KOPT-K1 (cell line): ENCODE results near the gene RBBP6.
"Not testable (repeated sequence)": the region's sequence is repeated elsewhere in the genome, so short reads cannot be mapped to it uniquely, and the experiment has no call there.

Source experiments
- H3K27ac ChIP-seq: fragments of 200-600 bp; sonication (generic); 2 replicates; pipeline ENCODE4 v1.5.1; 2016; ENCODE audit warnings: antibody characterized with exemption, mild to moderate bottlenecking, low read depth, low read length; ENCODE audit not compliant: poor library complexity, severe bottlenecking
- H3K36me3 ChIP-seq: fragments of 200-600 bp; sonication (generic); 2 replicates; pipeline ENCODE4 v1.5.1; 2017; ENCODE audit warnings: antibody characterized with exemption, mild to moderate bottlenecking, low read length, moderate library complexity; ENCODE audit not compliant: insufficient read depth
- H3K9me3 ChIP-seq: fragments of 200-600 bp; sonication (generic); 2 replicates; pipeline ENCODE4 v1.5.1; 2017; ENCODE audit warnings: antibody characterized with exemption, low read length, mild to moderate bottlenecking; ENCODE audit not compliant: insufficient read depth, poor library complexity, severe bottlenecking

RBBP6 gene, protein sequence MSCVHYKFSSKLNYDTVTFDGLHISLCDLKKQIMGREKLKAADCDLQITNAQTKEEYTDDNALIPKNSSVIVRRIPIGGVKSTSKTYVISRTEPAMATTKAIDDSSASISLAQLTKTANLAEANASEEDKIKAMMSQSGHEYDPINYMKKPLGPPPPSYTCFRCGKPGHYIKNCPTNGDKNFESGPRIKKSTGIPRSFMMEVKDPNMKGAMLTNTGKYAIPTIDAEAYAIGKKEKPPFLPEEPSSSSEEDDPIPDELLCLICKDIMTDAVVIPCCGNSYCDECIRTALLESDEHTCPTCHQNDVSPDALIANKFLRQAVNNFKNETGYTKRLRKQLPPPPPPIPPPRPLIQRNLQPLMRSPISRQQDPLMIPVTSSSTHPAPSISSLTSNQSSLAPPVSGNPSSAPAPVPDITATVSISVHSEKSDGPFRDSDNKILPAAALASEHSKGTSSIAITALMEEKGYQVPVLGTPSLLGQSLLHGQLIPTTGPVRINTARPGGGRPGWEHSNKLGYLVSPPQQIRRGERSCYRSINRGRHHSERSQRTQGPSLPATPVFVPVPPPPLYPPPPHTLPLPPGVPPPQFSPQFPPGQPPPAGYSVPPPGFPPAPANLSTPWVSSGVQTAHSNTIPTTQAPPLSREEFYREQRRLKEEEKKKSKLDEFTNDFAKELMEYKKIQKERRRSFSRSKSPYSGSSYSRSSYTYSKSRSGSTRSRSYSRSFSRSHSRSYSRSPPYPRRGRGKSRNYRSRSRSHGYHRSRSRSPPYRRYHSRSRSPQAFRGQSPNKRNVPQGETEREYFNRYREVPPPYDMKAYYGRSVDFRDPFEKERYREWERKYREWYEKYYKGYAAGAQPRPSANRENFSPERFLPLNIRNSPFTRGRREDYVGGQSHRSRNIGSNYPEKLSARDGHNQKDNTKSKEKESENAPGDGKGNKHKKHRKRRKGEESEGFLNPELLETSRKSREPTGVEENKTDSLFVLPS (N-terminal part only)

DNA sequence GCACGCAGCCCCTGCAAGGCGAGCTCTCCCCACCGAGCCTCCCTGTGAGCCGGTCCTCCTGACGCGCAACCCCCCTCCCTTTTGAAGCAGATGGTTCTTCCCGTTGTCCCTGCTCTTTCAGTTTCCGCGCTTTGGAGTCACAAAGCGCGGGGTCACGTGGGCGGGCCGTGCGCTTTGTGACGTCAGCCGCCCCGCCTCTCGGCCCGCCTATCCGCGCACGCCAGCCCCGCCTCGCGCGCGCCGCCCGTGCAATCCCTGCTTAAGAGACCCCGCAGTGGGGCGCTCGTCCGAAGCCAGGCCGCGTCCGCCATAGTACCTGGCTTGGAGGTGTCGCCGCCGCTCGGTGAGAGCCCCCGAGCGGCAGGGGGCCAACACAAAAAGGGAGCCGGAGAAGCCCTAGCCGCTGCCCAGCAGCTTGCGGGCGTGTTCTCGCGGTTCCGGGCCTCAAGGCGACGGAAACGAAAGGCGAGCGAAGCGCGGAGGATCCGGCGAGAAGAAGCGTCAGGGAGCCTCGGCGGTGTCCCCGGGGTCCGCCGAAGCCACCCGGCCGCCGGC lies at the start of gene RBBP6:
RBBP6 (plus strand) TSS at position 272 of the 555 bp plus-strand sequence. CDS start 1,061 bp downstream, outside the sequence.
- Histone ChIP-seq H3K27ac (peak within 1 kb of the TSS; percentile 95), H3K36me3 (peaks cover 19% of the 10 kb centered on the region), H3K9me3 (no peaks in the 10 kb centered on the region)

GRCh38 chr16:24490866-24491265 lies 48.5 kb upstream of the RBBP6 start:
- no peak overlapping the region for H3K27ac ChIP-seq
- no peaks in the 10 kb centered on the region for H3K36me3 ChIP-seq
- no peaks in the 10 kb centered on the region for H3K9me3 ChIP-seq

- H3K27ac ChIP-seq: no peak overlapping the region
- H3K36me3 ChIP-seq: no peaks in the 10 kb centered on the region
These were observed 47.6 kb upstream of the RBBP6 start for GRCh38 chr16:24491731-24492130.

DNA sequence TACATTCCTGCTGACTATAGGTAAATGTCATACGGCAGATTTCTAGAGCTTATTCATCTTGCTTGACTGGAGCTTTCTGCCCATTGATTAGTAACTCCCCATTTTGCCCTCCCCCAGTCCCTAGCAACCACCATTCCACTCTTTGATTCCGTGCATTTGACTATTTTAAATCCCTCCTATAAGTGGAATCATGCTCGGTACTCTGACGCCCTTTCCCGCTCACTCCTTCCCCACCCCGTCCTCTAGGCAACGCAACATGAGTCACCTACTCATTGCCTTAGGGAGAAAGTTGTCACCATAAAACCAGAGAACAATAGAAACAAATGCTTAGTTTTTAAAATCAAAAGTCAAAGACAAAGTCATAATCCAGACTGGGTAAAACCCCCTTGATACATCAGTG lies 45.5 kb upstream of the RBBP6 start:
- Histone ChIP-seq H3K27ac (no peak overlapping the region), H3K9me3 (no peaks in the 10 kb centered on the region), H3K36me3 (no peaks in the 10 kb centered on the region)

More at GRCh38 chr16:24491731-24492130, 47.6 kb upstream of the RBBP6 start:
- no peaks in the 10 kb centered on the region for H3K9me3 ChIP-seq

- H3K27ac ChIP-seq, H3K9me3 ChIP-seq, H3K36me3 ChIP-seq: not testable (repeated sequence)
These were observed 44.2 kb upstream of the RBBP6 start for GRCh38 chr16:24495207-24495606.

- no peaks in the 10 kb centered on the region for H3K9me3 ChIP-seq
- no peak overlapping the region for H3K27ac ChIP-seq
- no peaks in the 10 kb centered on the region for H3K36me3 ChIP-seq
These were observed 41.9 kb upstream of the RBBP6 start for GRCh38 chr16:24497440-24497839.

- Histone ChIP-seq H3K27ac (no peak overlapping the region), H3K9me3 (no peaks in the 10 kb centered on the region), H3K36me3 (no peaks in the 10 kb centered on the region)
These were observed 40.1 kb upstream of the RBBP6 start for GRCh38 chr16:24499193-24499814.

GRCh38 chr16:24504472-24505345 lies 34.7 kb upstream of the RBBP6 start:
- Histone ChIP-seq H3K9me3 (no peaks in the 10 kb centered on the region), H3K27ac (no peak overlapping the region), H3K36me3 (no peaks in the 10 kb centered on the region)

- Histone ChIP-seq H3K9me3 (no peaks in the 10 kb centered on the region), H3K27ac (no peak overlapping the region), H3K36me3 (no peaks in the 10 kb centered on the region)
These were observed 33.4 kb upstream of the RBBP6 start for GRCh38 chr16:24505959-24506358.

- H3K9me3 ChIP-seq: no peaks in the 10 kb centered on the region
- no peaks in the 10 kb centered on the region for H3K36me3 ChIP-seq
- no peak overlapping the region for H3K27ac ChIP-seq
These were observed 31.3 kb upstream of the RBBP6 start for GRCh38 chr16:24507959-24508480.

DNA sequence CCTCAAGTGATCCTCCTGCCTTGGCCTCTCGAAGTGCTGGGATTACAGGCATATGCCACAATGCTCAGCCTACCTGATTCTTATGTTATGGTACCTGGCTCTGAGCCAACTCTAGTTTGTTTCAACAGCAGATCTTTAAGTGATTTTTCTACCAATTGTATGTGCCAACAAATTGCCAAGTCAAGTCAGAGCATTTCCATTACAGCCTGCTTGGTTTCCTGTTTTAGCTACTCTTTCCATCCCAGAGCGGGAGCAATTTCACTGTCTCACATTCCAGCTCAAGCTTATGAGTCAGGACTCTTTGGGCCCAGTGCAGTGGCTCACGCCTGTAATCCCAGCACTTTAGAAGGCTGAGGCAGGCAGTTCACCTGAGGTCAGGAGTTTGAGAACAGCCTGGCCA lies 30.8 kb upstream of the RBBP6 start:
- Histone ChIP-seq H3K27ac (no peak overlapping the region), H3K9me3 (no peaks in the 10 kb centered on the region), H3K36me3 (no peaks in the 10 kb centered on the region)

DNA sequence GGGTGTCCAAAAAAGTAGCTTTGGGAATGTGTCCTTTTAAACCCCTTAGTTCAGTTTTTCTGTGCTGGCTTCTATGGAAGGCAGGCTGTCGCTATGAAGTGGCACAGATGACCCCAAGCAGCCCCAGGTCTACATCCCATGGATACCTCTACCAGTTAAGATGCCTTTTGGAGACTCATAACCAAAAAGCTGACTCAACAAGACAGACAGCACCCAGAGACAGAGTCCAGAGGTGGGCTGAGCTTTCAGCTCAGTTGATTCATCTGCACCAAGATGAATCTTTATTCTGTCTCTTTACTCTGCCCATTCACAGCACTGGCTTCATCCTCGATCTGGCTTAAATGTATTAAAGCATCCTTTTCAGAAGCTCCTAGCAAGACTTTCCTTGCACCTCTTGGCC lies 29.8 kb upstream of the RBBP6 start:
- no peaks in the 10 kb centered on the region for H3K36me3 ChIP-seq
- no peak overlapping the region for H3K27ac ChIP-seq
- no peaks in the 10 kb centered on the region for H3K9me3 ChIP-seq

DNA sequence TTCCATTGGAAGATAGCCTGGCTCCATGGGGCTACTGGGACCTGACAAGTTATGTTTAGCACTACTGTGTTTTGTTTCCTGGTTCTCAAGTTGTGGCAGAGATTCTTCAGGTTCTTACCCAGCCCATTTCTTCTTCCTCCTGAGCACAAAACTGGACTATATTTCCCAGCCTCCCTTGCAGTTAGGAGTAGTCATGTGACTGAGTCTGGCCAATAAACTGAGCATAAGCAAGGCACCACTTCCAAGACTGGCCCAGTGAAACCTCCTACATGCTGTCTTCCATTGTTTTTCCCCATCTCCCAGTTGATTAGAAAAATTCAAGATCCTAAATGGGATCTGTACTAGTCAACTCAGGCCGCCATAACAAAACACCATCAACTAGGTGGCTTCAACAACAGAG lies 28.2 kb upstream of the RBBP6 start:
- H3K27ac ChIP-seq: no peak overlapping the region
- no peaks in the 10 kb centered on the region for H3K9me3 ChIP-seq
- no peaks in the 10 kb centered on the region for H3K36me3 ChIP-seq

DNA sequence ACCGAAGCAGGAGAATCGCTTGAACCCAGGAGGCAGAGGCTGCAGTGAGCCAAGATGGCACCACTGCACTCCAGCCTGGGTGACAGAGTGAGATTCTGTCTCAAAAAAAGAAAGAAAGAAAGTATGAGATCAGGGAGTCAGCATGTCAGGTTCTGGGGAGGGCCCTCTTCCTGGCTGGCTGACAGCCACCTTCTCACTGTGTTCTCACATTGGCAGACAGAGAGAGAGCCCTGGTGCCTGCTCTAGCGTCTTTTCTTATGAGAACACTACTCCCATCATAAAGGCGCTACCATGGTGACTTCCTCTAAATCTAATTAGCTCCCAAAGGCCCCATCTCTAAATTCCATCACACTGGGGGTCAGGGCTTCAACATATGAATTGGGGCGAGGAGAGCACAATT lies 27.6 kb upstream of the RBBP6 start:
- H3K27ac ChIP-seq: no peak overlapping the region
- H3K36me3 ChIP-seq: no peaks in the 10 kb centered on the region
- no peaks in the 10 kb centered on the region for H3K9me3 ChIP-seq
